Uterus (tissue), 4 donors: ENCODE data around the gene TMEM150C. TPM values are rescaled to one million over a fixed set of nuclear protein-coding genes. Genes with fewer than 3 reads are reported as not detected.

Source experiments
- DNase-seq, 2 donors: peaks; one replicate each; pipeline ENCODE4 v3.0.0-alpha.2; 2019 to 2020
- H3K27ac ChIP-seq, 2 donors: fragments of 200-600 bp; sonication (generic); 1 replicate in 1 of 2; 2 replicates in 1 of 2; pipeline ENCODE4 v1.5.1; 2016 to 2018
- H3K27me3 ChIP-seq, 2 donors: fragments of 200-600 bp; sonication (generic); one replicate each; pipeline ENCODE4 v1.5.1; 2018 to 2019; ENCODE audit warnings: control low read depth in 1 of 2
- H3K36me3 ChIP-seq, 2 donors: fragments of 200-600 bp; sonication (generic); one replicate each; pipeline ENCODE4 v1.5.1; 2019; ENCODE audit warnings: control low read depth in 1 of 2
- H3K4me1 ChIP-seq, 2 donors: fragments of 200-600 bp; sonication (generic); one replicate each; pipeline ENCODE4 v1.5.1; 2018 to 2019; ENCODE audit warnings: control low read depth in 1 of 2
- H3K4me3 ChIP-seq, 2 donors: fragments of 200-600 bp; sonication (generic); 1 replicate in 1 of 2; 2 replicates in 1 of 2; pipeline ENCODE4 v1.5.1; 2018 to 2019; ENCODE audit warnings: mild to moderate bottlenecking in 1 of 2
- H3K9me3 ChIP-seq, 2 donors: fragments of 200-600 bp; sonication (generic); one replicate each; pipeline ENCODE4 v1.5.1; 2019; ENCODE audit warnings: control low read depth in 1 of 2
- POLR2A ChIP-seq, 2 donors: fragments of 450-650 bp; IDR thresholded peaks; one replicate each; pipeline ENCODE4 v1.6.1; 2016; ENCODE audit warnings: antibody characterized with exemption in 2 of 2, mild to moderate bottlenecking in 1 of 2, moderate library complexity in 1 of 2
- intact Hi-C: fragments of 100-400 bp; cut with DNase I; formaldehyde crosslinking; loops from one replicate; pipeline ENCODE4 v1.15.1; 2023; ENCODE audit warnings: low total_unique reads
- total RNA-seq, 4 donors: library from RNA; depleted of rRNA in 3 of 4; stranded (reverse); fragments of >200 nt in 3 of 4; gene quantifications; one replicate each; pipeline versions ENCODE4 v1.1.0 to v1.2.4, GENCODE V29; 2014 to 2023
- TF ChIP-seq, protein P1 (sequence below), 4 experiments: fragments of 200-600 bp in 2 of 4; fragments of 450-650 bp in 2 of 4; sonication (generic) in 2 of 4; IDR thresholded peaks; one replicate each; pipeline ENCODE4 v1.5.1; 2016 to 2019; ENCODE audit warnings: antibody characterized with exemption in 4 of 4, mild to moderate bottlenecking in 2 of 4, moderate library complexity in 1 of 4
- donor health status: DM: yes; HTN: yes; CAD: no.

TMEM150C gene
- total RNA-seq, 4 donors from 2014 or later, result 3.1 to 22.5 (median 11.6) TPM

DNA sequence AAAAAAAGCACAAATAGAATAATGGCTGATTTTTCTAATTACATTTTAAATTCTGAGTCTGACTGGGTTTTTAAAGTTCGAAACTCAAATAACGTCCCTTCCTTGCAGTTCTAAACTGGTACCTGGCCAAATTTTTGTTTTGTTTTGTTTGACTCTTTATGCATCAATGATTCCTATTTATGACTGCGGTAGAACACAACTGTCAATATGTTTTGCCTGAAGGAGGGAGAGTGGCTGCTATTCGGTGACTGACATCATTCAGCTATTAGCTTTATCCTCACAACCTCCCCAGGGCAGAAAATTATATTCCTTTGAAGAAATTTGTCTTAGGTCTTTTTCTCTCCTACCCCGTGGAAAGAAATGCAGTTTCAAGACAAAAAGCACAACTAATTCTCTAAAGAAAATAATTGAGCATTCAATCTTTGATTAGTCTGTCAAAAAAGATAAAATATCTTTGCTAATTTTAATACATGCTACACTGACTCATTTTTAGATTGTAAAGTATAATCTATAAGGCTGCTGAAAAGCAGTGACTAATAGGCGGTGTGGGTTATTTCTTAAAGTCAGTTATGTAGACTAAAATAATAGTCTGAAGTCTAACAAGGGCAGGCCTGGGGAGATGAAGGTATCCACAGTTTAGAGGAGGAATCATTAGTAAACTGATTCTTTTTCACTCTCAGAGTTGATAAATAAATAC lies 61.9 kb downstream of the TMEM150C start:
- no peak for TF ChIP-seq POLR2A (IDR thresholded peaks at IDR 0.05)
- TF ChIP-seq, protein P1, sequence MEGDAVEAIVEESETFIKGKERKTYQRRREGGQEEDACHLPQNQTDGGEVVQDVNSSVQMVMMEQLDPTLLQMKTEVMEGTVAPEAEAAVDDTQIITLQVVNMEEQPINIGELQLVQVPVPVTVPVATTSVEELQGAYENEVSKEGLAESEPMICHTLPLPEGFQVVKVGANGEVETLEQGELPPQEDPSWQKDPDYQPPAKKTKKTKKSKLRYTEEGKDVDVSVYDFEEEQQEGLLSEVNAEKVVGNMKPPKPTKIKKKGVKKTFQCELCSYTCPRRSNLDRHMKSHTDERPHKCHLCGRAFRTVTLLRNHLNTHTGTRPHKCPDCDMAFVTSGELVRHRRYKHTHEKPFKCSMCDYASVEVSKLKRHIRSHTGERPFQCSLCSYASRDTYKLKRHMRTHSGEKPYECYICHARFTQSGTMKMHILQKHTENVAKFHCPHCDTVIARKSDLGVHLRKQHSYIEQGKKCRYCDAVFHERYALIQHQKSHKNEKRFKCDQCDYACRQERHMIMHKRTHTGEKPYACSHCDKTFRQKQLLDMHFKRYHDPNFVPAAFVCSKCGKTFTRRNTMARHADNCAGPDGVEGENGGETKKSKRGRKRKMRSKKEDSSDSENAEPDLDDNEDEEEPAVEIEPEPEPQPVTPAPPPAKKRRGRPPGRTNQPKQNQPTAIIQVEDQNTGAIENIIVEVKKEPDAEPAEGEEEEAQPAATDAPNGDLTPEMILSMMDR (IDR thresholded peaks at IDR 0.05), result no peak
- Histone ChIP-seq H3K9me3 (no peaks in the 10 kb centered on the region), H3K4me1 (no peaks in the 10 kb centered on the region)

DNA sequence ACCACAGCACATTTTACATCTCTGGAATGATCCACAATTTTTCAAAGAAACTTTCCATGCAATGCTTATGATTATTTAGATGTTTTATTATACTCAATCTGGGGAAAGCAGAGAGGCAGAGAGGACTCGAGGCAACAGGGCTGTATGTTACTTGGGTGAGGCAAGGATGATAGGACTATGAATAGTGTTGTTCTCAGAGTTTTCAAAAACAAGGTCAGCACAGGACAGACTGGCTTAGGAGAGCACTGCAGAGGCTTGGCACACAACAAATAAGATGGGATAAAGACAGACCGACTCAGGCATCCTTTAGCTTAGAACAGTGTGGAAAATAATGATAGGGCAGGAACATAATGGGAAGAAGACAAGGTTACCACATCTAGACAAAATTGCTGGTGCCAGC lies 65.4 kb downstream of the TMEM150C start:
- H3K27me3 ChIP-seq, result no peaks in the 10 kb centered on the region
- no peak overlapping the region for H3K27ac ChIP-seq
- DNase-seq, result no peak
- no peak for TF ChIP-seq POLR2A (IDR thresholded peaks at IDR 0.05)
- TF ChIP-seq, protein P1 (IDR thresholded peaks at IDR 0.05), result no peak
- no peaks in the 10 kb centered on the region for H3K4me1 ChIP-seq
- no peak overlapping the region for H3K4me3 ChIP-seq
- intact Hi-C loops, result no loop called here
- no peaks in the 10 kb centered on the region for H3K36me3 ChIP-seq
- H3K9me3 ChIP-seq, result no peaks in the 10 kb centered on the region

More for the DNA sequence above, 61.9 kb downstream of the TMEM150C start:
- intact Hi-C loops, result no loop called here
- no peak overlapping the region for H3K4me3 ChIP-seq
- no peak for DNase-seq
- H3K36me3 ChIP-seq, result no peaks in the 10 kb centered on the region
- H3K27ac ChIP-seq, result no peak overlapping the region
- H3K27me3 ChIP-seq, result no peaks in the 10 kb centered on the region

DNA sequence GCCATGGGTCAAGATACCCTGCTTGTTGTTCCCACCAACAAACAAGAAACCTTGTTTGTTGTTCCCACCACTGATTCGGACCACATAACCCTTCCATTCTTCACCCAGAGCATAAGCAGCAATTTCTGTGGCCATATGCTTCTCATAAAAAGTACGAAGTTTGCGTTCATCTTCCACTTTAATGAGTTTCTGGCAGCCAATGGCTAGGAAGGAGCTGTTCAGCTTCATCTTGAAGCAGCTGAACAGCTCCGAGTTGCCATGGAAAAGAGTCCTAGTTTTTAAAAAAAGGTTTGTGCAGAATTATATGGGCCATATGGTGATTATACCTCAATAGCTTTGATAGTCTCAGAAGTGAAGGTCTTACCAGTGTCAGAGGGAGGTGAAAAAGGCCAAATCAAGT lies 66.1 kb downstream of the TMEM150C start:
- intact Hi-C loops, result no loop called here
- no peak for DNase-seq
- no peaks in the 10 kb centered on the region for H3K27me3 ChIP-seq
- H3K4me3 ChIP-seq, result no peak overlapping the region
- no peaks in the 10 kb centered on the region for H3K36me3 ChIP-seq
- no peaks in the 10 kb centered on the region for H3K4me1 ChIP-seq
- no peak overlapping the region for H3K27ac ChIP-seq
- no peak for TF ChIP-seq POLR2A (IDR thresholded peaks at IDR 0.05)
- TF ChIP-seq, protein P1 (IDR thresholded peaks at IDR 0.05), result no peak
- no peaks in the 10 kb centered on the region for H3K9me3 ChIP-seq

DNA sequence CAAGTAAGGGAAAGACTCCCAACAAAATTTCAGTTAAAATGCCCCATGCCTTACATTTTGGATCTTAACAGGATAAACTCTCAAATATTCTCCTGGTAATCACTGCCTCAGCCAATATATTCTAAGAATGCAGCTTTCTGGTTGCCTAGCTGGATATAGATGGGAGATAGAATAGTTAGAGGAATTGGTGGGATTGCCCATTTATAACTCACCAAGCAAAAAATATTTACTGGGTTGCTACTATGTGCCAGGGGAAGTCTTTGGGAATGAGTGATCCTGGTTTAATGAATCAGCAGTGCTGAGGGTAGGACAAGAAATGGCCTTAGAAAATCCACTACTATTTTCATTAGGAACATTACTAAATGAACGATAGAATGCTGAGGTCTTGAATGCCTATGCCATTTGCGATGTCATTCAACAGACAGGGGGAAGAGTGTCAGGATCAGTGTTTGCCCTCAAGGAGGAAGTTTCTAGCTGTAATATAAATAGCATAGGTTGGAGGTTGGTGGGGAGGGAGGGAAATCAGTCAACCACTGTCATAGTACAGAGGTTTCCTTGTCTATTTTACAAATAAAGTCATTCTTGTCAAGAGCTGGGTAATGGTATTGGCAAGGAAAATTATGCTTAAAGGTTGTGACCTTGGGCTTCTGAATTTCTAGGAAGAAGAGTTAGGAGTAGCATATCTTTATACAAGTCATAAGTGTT lies 67.9 kb downstream of the TMEM150C start:
- DNase-seq, result no peak

More for the DNA sequence above, 67.9 kb downstream of the TMEM150C start:
- Histone ChIP-seq H3K27me3 (no peaks in the 10 kb centered on the region), H3K36me3 (no peaks in the 10 kb centered on the region), H3K27ac (no peak overlapping the region), H3K4me3 (no peak overlapping the region), H3K9me3 (no peaks in the 10 kb centered on the region), H3K4me1 (no peaks in the 10 kb centered on the region)
- intact Hi-C loops, result no loop called here
- TF ChIP-seq POLR2A (IDR thresholded peaks at IDR 0.05), result no peak
- TF ChIP-seq, protein P1 (IDR thresholded peaks at IDR 0.05), result no peak
